PC-3 (cell line): ENCODE data around the gene NOL6.

Source experiments
- EZH2 ChIP-seq: fragments of 300-600 bp; sonication (generic); IDR thresholded peaks from one replicate; pipeline ENCODE4 v1.6.1; 2017; ENCODE audit warnings: antibody characterized with exemption, mild to moderate bottlenecking, low read length; ENCODE audit not compliant: unreplicated experiment
- EZH2phosphoT487 ChIP-seq: fragments of 300-600 bp; sonication (generic); IDR thresholded peaks from 2 replicates; pipeline ENCODE4 v1.6.1; 2018; ENCODE audit warnings: mild to moderate bottlenecking, antibody characterized with exemption, low read length, borderline replicate concordance
- TF ChIP-seq, protein P1 (sequence below): fragments of 300-600 bp; sonication (generic); conservative IDR thresholded peaks from 2 replicates; pipeline ENCODE4 v1.5.1; 2017; ENCODE audit warnings: antibody characterized with exemption, low read depth, mild to moderate bottlenecking, low read length

DNA sequence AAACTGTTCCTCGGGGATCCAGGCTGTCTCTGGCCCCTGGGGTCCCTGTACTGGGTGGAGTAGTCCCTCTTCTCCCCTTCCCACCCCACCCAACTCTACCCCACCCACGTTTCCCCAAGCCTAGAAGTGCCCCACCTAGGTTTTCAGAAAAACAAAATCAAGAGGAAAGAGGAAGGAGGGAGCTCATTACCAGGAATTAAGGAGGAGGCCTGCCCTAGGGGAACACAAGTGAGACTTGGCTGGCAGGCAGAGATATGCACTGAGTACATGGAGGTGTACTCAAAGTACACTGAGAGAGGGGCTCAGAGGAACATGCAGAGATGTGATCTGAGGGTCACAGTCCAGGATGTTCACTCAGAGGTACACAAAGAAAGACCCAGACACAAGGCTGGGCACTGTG lies 36.5 kb downstream of the NOL6 start:
- TF ChIP-seq, protein P1, sequence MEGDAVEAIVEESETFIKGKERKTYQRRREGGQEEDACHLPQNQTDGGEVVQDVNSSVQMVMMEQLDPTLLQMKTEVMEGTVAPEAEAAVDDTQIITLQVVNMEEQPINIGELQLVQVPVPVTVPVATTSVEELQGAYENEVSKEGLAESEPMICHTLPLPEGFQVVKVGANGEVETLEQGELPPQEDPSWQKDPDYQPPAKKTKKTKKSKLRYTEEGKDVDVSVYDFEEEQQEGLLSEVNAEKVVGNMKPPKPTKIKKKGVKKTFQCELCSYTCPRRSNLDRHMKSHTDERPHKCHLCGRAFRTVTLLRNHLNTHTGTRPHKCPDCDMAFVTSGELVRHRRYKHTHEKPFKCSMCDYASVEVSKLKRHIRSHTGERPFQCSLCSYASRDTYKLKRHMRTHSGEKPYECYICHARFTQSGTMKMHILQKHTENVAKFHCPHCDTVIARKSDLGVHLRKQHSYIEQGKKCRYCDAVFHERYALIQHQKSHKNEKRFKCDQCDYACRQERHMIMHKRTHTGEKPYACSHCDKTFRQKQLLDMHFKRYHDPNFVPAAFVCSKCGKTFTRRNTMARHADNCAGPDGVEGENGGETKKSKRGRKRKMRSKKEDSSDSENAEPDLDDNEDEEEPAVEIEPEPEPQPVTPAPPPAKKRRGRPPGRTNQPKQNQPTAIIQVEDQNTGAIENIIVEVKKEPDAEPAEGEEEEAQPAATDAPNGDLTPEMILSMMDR = no peak
- no peak for TF ChIP-seq EZH2
- TF ChIP-seq EZH2phosphoT487 = no peak
